Tibial nerve (tissue), 4 donors: Measurements from ENCODE around the gene EFHB. TPM values are rescaled to one million over a fixed set of nuclear protein-coding genes. Genes with fewer than 3 reads are reported as not detected.
A peak's percentile ranks its signal among the peaks of the same experiment; 100 is the strongest.

Experiments used
- DNase-seq, 2 donors: peaks; one replicate each; pipeline ENCODE4 v3.0.0-alpha.2; 2019; ENCODE audit warnings: low spot score in 2 of 2
- H3K27ac ChIP-seq, 4 donors: fragments of 200-600 bp; sonication (generic) in 3 of 4; one replicate each; pipeline ENCODE4 v1.5.1; 2017 to 2019; ENCODE audit warnings: mild to moderate bottlenecking in 1 of 4
- H3K27me3 ChIP-seq, 2 donors: fragments of 200-600 bp; sonication (generic) in 1 of 2; one replicate each; pipeline versions ENCODE4 v1.5.1 to v1.6.0; 2017 to 2019
- H3K36me3 ChIP-seq, 3 donors: fragments of 200-600 bp; sonication (generic); one replicate each; pipeline ENCODE4 v1.5.1; 2018 to 2019
- H3K4me1 ChIP-seq, 4 donors: fragments of 200-600 bp; sonication (generic) in 3 of 4; one replicate each; pipeline ENCODE4 v1.5.1; 2017 to 2019
- H3K4me3 ChIP-seq, 4 donors: fragments of 200-600 bp; sonication (generic) in 3 of 4; one replicate each; pipeline ENCODE4 v1.5.1; 2017 to 2019; ENCODE audit warnings: mild to moderate bottlenecking in 1 of 4, moderate library complexity in 1 of 4
- H3K9me3 ChIP-seq, 4 donors: fragments of 200-600 bp; sonication (generic) in 3 of 4; one replicate each; pipeline ENCODE4 v1.5.1; 2017 to 2019
- EP300 ChIP-seq, 2 donors: sonication (generic); formaldehyde crosslinking; IDR thresholded peaks; one replicate each; pipeline ENCODE4 v1.6.1; 2017; ENCODE audit warnings: antibody characterized with exemption in 2 of 2, mild to moderate bottlenecking in 1 of 2
- POLR2A ChIP-seq, 2 donors: fragments of 450-650 bp; IDR thresholded peaks; one replicate each; pipeline ENCODE4 v1.6.1; 2017; ENCODE audit warnings: antibody characterized with exemption in 2 of 2, mild to moderate bottlenecking in 2 of 2, moderate library complexity in 2 of 2
- WGBS, 2 donors: methylation state at CpG; one replicate each; pipeline ENCODE4 v1.1.5; 2018; 5-methylcytosine and 5-hydroxymethylcytosine counted together
- total RNA-seq, 4 donors: library from RNA; depleted of rRNA; stranded (reverse); fragments of >200 nt; gene quantifications; one replicate each; pipeline ENCODE4 v1.1.0, GENCODE V29; 2016
- TF ChIP-seq, protein P1 (sequence below), 5 experiments: fragments of 200-600 bp in 3 of 5; fragments of 450-650 bp in 2 of 5; sonication (generic) in 3 of 5; IDR thresholded peaks; one replicate each; pipeline ENCODE4 v1.5.1; 2016 to 2019; ENCODE audit warnings: antibody characterized with exemption in 5 of 5, mild to moderate bottlenecking in 3 of 5, moderate library complexity in 2 of 5

Gene EFHB
- total RNA-seq, 4 donors from 2014 or later = 0.63 to 4.4 (median 1.8) TPM

DNA sequence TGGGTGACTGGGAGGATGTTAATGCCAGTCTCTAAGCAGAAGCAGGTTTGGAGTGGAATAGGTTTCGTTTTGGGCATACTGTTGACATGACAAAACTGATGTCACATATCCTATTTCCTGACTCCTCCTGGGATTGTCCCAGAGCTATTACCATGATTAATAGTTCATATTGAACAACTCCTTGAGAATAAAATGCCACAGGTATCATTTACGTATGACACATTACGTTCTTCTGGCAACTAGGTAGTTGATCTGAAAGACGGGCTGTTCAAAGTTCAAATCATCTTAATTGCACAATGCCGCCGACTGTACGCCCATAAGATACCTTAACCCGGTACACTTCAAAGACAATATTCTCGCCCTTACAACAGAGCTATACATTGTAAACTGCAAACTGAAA is 11.5 kb upstream of the EFHB start:
- Histone ChIP-seq H3K27me3 (no peaks in the 10 kb centered on the region), H3K36me3 (peaks cover 0 to under 1% (median 0%) of the 10 kb centered on the region in 3 donors), H3K27ac (peak overlapping the region in 1 of 4 donors; percentile 98), H3K9me3 (no peaks in the 10 kb centered on the region), H3K4me3 (peak overlapping the region in 1 of 4 donors; percentile 95), H3K4me1 (peaks cover 0 to 33% (median 13%) of the 10 kb centered on the region in 4 donors)
- no peak for DNase-seq
- WGBS, 2 donors = 95 to 97% methylated on average over 9 of the region's 9 CpGs
- TF ChIP-seq, protein P1, sequence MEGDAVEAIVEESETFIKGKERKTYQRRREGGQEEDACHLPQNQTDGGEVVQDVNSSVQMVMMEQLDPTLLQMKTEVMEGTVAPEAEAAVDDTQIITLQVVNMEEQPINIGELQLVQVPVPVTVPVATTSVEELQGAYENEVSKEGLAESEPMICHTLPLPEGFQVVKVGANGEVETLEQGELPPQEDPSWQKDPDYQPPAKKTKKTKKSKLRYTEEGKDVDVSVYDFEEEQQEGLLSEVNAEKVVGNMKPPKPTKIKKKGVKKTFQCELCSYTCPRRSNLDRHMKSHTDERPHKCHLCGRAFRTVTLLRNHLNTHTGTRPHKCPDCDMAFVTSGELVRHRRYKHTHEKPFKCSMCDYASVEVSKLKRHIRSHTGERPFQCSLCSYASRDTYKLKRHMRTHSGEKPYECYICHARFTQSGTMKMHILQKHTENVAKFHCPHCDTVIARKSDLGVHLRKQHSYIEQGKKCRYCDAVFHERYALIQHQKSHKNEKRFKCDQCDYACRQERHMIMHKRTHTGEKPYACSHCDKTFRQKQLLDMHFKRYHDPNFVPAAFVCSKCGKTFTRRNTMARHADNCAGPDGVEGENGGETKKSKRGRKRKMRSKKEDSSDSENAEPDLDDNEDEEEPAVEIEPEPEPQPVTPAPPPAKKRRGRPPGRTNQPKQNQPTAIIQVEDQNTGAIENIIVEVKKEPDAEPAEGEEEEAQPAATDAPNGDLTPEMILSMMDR (IDR thresholded peaks at IDR 0.05) = no peak
- no peak for TF ChIP-seq EP300 (IDR thresholded peaks at IDR 0.05)
- TF ChIP-seq POLR2A (IDR thresholded peaks at IDR 0.05) = no peak

DNA sequence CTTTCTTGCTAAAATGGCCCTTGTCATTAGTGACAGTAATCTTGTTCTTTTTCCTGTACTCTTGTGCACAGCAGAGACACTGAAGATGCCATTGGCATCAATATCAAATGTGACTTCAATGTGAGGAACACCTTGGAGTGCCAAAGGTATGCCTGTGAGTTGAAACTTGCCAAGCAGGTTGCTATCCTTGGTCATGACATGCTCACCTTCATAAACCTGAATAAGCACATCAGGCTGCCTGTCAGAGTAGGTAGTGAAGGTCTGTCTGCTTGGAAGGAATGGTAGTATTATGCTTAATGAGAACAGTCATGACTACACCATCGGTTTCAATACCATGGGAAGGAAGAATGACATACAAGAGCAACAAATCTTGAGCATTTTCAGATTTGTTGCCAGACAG is 6.6 kb upstream of the EFHB start:
- H3K36me3 ChIP-seq = no peaks in the 10 kb centered on the region
- no peak overlapping the region for H3K27ac ChIP-seq
- TF ChIP-seq POLR2A (IDR thresholded peaks at IDR 0.05) (no peak), EP300 (IDR thresholded peaks at IDR 0.05) (no peak)
- TF ChIP-seq, protein P1 (IDR thresholded peaks at IDR 0.05) = no peak
- H3K4me3 ChIP-seq = no peak overlapping the region
- no peaks in the 10 kb centered on the region for H3K9me3 ChIP-seq
- WGBS, 2 donors = 91 to 95% methylated on average over 1 of the region's 1 CpG
- DNase-seq = no peak
- H3K27me3 ChIP-seq = no peaks in the 10 kb centered on the region
- H3K4me1 ChIP-seq = peaks cover 0 to under 1% (median 0%) of the 10 kb centered on the region in 4 donors

DNA sequence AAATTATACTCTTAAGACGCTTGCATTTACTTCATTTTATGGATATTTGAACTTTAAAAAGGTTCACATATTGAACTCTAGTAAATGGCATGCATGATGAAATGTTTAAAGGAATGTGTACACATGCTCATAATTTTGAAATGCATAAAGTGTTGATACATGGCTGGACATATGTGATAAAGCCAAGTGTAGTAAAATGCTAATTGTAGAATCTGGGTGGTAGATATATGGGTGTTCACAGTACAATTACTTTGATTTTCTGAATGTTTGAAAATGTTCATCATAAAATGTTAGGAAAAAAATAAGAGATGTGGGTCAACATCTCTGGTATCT is 4.2 kb upstream of the EFHB start:
- Histone ChIP-seq H3K4me1 (no peaks in the 10 kb centered on the region), H3K4me3 (no peak overlapping the region), H3K27me3 (no peaks in the 10 kb centered on the region), H3K9me3 (no peaks in the 10 kb centered on the region), H3K36me3 (no peaks in the 10 kb centered on the region), H3K27ac (no peak overlapping the region)
- no peak for TF ChIP-seq EP300 (IDR thresholded peaks at IDR 0.05)
- TF ChIP-seq, protein P1 (IDR thresholded peaks at IDR 0.05) = no peak
- no peak for TF ChIP-seq POLR2A (IDR thresholded peaks at IDR 0.05)
- 84 to 87% methylated on average over 1 of the region's 1 CpG for WGBS, 2 donors
- no peak for DNase-seq

DNA sequence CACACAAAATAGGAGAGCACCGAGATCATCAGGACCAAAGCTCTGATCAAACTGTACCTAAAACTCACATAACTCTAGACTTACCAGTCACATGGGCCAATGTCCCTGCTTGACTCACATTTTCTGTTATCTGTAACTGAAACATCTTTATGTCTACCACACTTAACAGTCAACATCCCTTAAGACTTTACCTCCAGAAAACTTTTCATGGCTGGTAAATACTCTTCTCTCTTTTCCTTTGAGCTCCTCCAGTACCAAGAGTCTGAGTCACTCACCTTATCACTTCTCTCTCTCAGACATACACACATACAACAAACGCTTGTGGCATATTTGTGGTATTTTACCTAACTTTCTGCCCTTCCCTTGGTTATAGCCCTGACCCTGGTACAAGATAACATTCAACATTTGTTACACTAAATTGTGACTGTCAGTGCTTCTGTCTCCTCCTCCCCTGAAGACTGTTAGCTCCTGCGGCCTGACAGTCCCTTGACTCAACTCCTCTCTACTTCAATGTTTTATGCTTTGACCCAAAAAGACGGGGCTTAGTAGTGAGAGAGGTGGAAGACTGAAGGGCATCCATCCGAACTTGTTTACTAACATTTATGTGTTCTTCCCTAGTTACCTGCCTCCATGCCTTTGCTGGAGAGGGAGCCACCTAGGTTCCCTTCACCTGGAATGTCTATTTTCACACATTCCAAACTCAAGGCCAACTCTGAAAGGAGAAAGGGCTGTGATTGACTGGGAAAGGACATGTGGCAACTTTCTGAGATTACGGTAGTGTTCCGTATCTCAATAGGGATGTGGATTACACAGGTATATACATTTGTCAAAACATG is 3.7 kb upstream of the EFHB start:
- 67 to 78% methylated on average over 7 of the region's 7 CpGs for WGBS, 2 donors
- no peak overlapping the region for H3K4me3 ChIP-seq

DNA sequence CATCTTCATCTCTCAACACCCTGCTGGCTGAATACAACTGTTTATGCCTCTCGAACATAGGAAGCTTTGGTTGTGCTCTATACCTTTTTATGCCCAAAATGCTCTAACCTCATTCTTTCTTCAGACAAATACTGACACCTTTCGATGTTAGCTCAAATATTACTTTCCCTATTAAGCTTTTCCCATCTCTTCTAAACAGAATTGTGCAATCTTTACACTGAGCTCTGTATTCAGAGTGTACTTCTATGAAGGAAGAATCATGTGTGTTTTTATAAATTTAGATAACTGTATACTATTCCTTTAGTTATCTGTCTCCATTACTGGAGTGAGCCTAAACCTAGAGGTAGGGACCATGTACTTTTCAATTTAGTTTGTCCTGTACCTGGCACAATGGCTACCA is 1.6 kb downstream of the EFHB start:
- Histone ChIP-seq H3K27ac (no peak overlapping the region), H3K27me3 (no peaks in the 10 kb centered on the region), H3K36me3 (no peaks in the 10 kb centered on the region), H3K4me1 (no peaks in the 10 kb centered on the region), H3K9me3 (no peaks in the 10 kb centered on the region), H3K4me3 (no peak overlapping the region)
- 94 to 97% methylated on average over 2 of the region's 2 CpGs for WGBS, 2 donors
- TF ChIP-seq POLR2A (IDR thresholded peaks at IDR 0.05) (no peak), EP300 (IDR thresholded peaks at IDR 0.05) (no peak)
- TF ChIP-seq, protein P1 (IDR thresholded peaks at IDR 0.05) = no peak
- DNase-seq = no peak

More for the DNA sequence above, 3.7 kb upstream of the EFHB start:
- Histone ChIP-seq H3K4me1 (no peaks in the 10 kb centered on the region), H3K36me3 (no peaks in the 10 kb centered on the region), H3K9me3 (no peaks in the 10 kb centered on the region), H3K27me3 (no peaks in the 10 kb centered on the region), H3K27ac (no peak overlapping the region)
- TF ChIP-seq, protein P1 (IDR thresholded peaks at IDR 0.05) = no peak
- TF ChIP-seq POLR2A (IDR thresholded peaks at IDR 0.05) (no peak), EP300 (IDR thresholded peaks at IDR 0.05) (no peak)
- DNase-seq = no peak
